ENCODE results near the gene FGF9. TPM values are rescaled to one million over a fixed set of nuclear protein-coding genes. Genes with fewer than 3 reads are reported as not detected.

The FGF9 gene
- total RNA-seq, 1 experiment from 2014 or later: 1.0 TPM

- TF ChIP-seq CTCF (IDR thresholded peaks at IDR 0.05; ENCODE audit: insufficient read depth in 1 of 2, low read depth in 1 of 2, low read length in 1 of 2, severe bottlenecking in 1 of 2, unreplicated experiment in 1 of 2): no peak
- DNase-seq: no peak
- Mint-ChIP-seq H3K36me3 (ENCODE audit: insufficient read depth, unreplicated experiment) (no peaks in the 10 kb centered on the region), H3K9me3 (ENCODE audit: unreplicated experiment) (peaks cover 11% of the 10 kb centered on the region), H3K27me3 (ENCODE audit: insufficient read depth, unreplicated experiment) (no peaks in the 10 kb centered on the region), H3K27ac (ENCODE audit: unreplicated experiment) (no peak overlapping the region), H3K4me3 (ENCODE audit: unreplicated experiment) (no peak overlapping the region), H3K4me1 (ENCODE audit: low read depth, unreplicated experiment) (no peaks in the 10 kb centered on the region)
- Histone ChIP-seq H3K27me3 (replicated peaks; ENCODE audit: control insufficient read depth, insufficient read depth, low read length) (no peaks in the 10 kb centered on the region), H3K4me1 (peaks cover 13% of the 10 kb centered on the region), H3K36me3 (ENCODE audit: control insufficient read depth, insufficient read depth, low read length) (no peaks in the 10 kb centered on the region), H3K4me3 (ENCODE audit: low read depth, low read length) (no peak overlapping the region), H3K9me3 (peaks cover 8% of the 10 kb centered on the region; the same call in 1 of the 2 replicates)
- CTCF ChIA-PET: no interaction called here
- POLR2A ChIA-PET: no interaction called here
- BruUV-seq (replicated peaks): no TSS peak
- intact Hi-C loops (cut with micrococcal nuclease; ENCODE audit: unreplicated experiment): no loop called here
These were observed 62.8 kb downstream of the FGF9 start for GRCh38 chr13:21733475-21734263.

GRCh38 chr13:21734961-21735360, 64.1 kb downstream of the FGF9 start:
- Mint-ChIP-seq H3K27ac (ENCODE audit: unreplicated experiment) (no peak overlapping the region), H3K27me3 (ENCODE audit: insufficient read depth, unreplicated experiment) (no peaks in the 10 kb centered on the region), H3K4me3 (ENCODE audit: unreplicated experiment) (no peak overlapping the region), H3K4me1 (ENCODE audit: low read depth, unreplicated experiment) (no peaks in the 10 kb centered on the region), H3K9me3 (ENCODE audit: unreplicated experiment) (peaks cover 11% of the 10 kb centered on the region), H3K36me3 (ENCODE audit: insufficient read depth, unreplicated experiment) (no peaks in the 10 kb centered on the region)
- Histone ChIP-seq H3K36me3 (ENCODE audit: control insufficient read depth, insufficient read depth, low read length) (no peaks in the 10 kb centered on the region), H3K4me3 (ENCODE audit: low read depth, low read length) (no peak overlapping the region), H3K4me1 (peaks cover 13% of the 10 kb centered on the region), H3K9me3 (peaks cover 8% of the 10 kb centered on the region; the same call in 1 of the 2 replicates), H3K27me3 (replicated peaks; ENCODE audit: control insufficient read depth, insufficient read depth, low read length) (no peaks in the 10 kb centered on the region)
- CTCF ChIA-PET: no interaction called here
- POLR2A ChIA-PET: no interaction called here
- intact Hi-C loops (cut with micrococcal nuclease; ENCODE audit: unreplicated experiment): no loop called here
- DNase-seq: no peak
- no peak for TF ChIP-seq CTCF (IDR thresholded peaks at IDR 0.05; ENCODE audit: insufficient read depth in 1 of 2, low read depth in 1 of 2, low read length in 1 of 2, severe bottlenecking in 1 of 2, unreplicated experiment in 1 of 2)
- BruUV-seq (replicated peaks): no TSS peak

GRCh38 chr13:21735701-21736401, 65.0 kb downstream of the FGF9 start:
- intact Hi-C loops (cut with micrococcal nuclease; ENCODE audit: unreplicated experiment): no loop called here
- no peak for DNase-seq
- Mint-ChIP-seq H3K4me1 (ENCODE audit: low read depth, unreplicated experiment) (no peaks in the 10 kb centered on the region), H3K36me3 (ENCODE audit: insufficient read depth, unreplicated experiment) (no peaks in the 10 kb centered on the region), H3K4me3 (ENCODE audit: unreplicated experiment) (no peak overlapping the region), H3K27ac (ENCODE audit: unreplicated experiment) (no peak overlapping the region), H3K9me3 (ENCODE audit: unreplicated experiment) (peaks cover 8% of the 10 kb centered on the region), H3K27me3 (ENCODE audit: insufficient read depth, unreplicated experiment) (no peaks in the 10 kb centered on the region)
- ChIA-PET POLR2A (no interaction called here), CTCF (no interaction called here)
- H3K36me3 ChIP-seq (ENCODE audit: control insufficient read depth, insufficient read depth, low read length): no peaks in the 10 kb centered on the region
- H3K9me3 ChIP-seq: peaks cover 8% of the 10 kb centered on the region; the same call in 1 of the 2 replicates
- no peaks in the 10 kb centered on the region for H3K27me3 ChIP-seq (replicated peaks; ENCODE audit: control insufficient read depth, insufficient read depth, low read length)
- BruUV-seq (replicated peaks): no TSS peak
- no peak overlapping the region for H3K4me3 ChIP-seq (ENCODE audit: low read depth, low read length)
- peaks cover 13% of the 10 kb centered on the region for H3K4me1 ChIP-seq
- no peak for TF ChIP-seq CTCF (IDR thresholded peaks at IDR 0.05; ENCODE audit: insufficient read depth in 1 of 2, low read depth in 1 of 2, low read length in 1 of 2, severe bottlenecking in 1 of 2, unreplicated experiment in 1 of 2)
